ENCODE measurements around the gene NOL9. TPM values are rescaled to one million over a fixed set of nuclear protein-coding genes. Genes with fewer than 3 reads are reported as not detected.

The NOL9 gene
- total RNA-seq, 1 donor from 2014 or later, result 48.0 TPM

DNA sequence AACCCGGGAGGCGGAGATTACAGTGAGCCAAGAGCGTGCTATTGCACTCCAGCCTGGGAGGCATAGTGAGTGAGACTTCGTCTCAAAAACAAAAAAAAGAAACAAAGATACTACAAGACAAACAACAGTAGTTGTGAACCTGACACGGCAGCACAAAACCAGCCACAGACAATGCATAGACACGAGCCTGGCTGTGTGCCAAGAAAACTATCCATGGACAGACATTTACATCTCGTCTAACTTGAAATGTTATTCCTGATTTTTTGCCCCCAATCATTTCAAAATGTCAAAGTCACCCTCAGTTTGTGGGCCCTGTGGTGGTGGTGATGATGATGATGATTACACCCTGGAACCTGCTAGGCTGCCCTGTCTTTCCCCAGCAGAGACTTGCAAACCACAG, 42.0 kb upstream of the NOL9 start:
- Histone ChIP-seq H3K27me3 (peaks cover 11% of the 10 kb centered on the region), H3K36me3 (no peaks in the 10 kb centered on the region), H3K9me3 (ENCODE audit: low read depth) (no peaks in the 10 kb centered on the region), H3K4me1 (peaks cover 15% of the 10 kb centered on the region), H3F3A (ENCODE audit: low read depth) (peaks cover 7% of the 10 kb centered on the region), H4K20me1 (ENCODE audit: low read depth) (peaks cover 41% of the 10 kb centered on the region), H3K4me2 (no peak overlapping the region), H3K79me2 (ENCODE audit: low read depth) (peaks cover 37% of the 10 kb centered on the region), H2AFZ (replicated peaks) (no peak overlapping the region), H3K27ac (no peak overlapping the region), H3K9ac (no peak overlapping the region), H3K4me3 (no peak overlapping the region)
- no peak for DNase-seq (ENCODE audit: low spot score)
- H3K4me3 Mint-ChIP-seq, result no peak overlapping the region
- H3K4me1 Mint-ChIP-seq, result peaks cover 20% of the 10 kb centered on the region
- H3K27me3 Mint-ChIP-seq (ENCODE audit: insufficient read depth, low read depth), result peaks cover 7% of the 10 kb centered on the region
- H3K27ac Mint-ChIP-seq, result peak overlapping the region; percentile 43
- H3K36me3 Mint-ChIP-seq, result peaks cover 6% of the 10 kb centered on the region
- no peaks in the 10 kb centered on the region for H3K9me3 Mint-ChIP-seq
- TF ChIP-seq EZH2phosphoT487 (IDR thresholded peaks at IDR 0.05) (no peak), EZH2 (IDR thresholded peaks at IDR 0.05) (no peak)
- TF ChIP-seq, protein P1, sequence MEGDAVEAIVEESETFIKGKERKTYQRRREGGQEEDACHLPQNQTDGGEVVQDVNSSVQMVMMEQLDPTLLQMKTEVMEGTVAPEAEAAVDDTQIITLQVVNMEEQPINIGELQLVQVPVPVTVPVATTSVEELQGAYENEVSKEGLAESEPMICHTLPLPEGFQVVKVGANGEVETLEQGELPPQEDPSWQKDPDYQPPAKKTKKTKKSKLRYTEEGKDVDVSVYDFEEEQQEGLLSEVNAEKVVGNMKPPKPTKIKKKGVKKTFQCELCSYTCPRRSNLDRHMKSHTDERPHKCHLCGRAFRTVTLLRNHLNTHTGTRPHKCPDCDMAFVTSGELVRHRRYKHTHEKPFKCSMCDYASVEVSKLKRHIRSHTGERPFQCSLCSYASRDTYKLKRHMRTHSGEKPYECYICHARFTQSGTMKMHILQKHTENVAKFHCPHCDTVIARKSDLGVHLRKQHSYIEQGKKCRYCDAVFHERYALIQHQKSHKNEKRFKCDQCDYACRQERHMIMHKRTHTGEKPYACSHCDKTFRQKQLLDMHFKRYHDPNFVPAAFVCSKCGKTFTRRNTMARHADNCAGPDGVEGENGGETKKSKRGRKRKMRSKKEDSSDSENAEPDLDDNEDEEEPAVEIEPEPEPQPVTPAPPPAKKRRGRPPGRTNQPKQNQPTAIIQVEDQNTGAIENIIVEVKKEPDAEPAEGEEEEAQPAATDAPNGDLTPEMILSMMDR (IDR thresholded peaks at IDR 0.05), result no peak

GRCh38 chr1:6594977-6595740, 40.8 kb upstream of the NOL9 start:
- H3K27ac Mint-ChIP-seq, result no peak overlapping the region
- no peaks in the 10 kb centered on the region for H3K9me3 Mint-ChIP-seq
- H3K36me3 Mint-ChIP-seq, result peaks cover 6% of the 10 kb centered on the region
- no peak overlapping the region for H3K4me3 ChIP-seq
- no peak overlapping the region for H3K27ac ChIP-seq
- peaks cover 29% of the 10 kb centered on the region for H4K20me1 ChIP-seq (ENCODE audit: low read depth)
- no peak overlapping the region for H3K4me3 Mint-ChIP-seq
- peaks cover 1% of the 10 kb centered on the region for H3F3A ChIP-seq (ENCODE audit: low read depth)
- TF ChIP-seq EZH2phosphoT487 (IDR thresholded peaks at IDR 0.05) (no peak), EZH2 (IDR thresholded peaks at IDR 0.05) (no peak)
- TF ChIP-seq, protein P1 (IDR thresholded peaks at IDR 0.05), result no peak
- H3K9me3 ChIP-seq (ENCODE audit: low read depth), result no peaks in the 10 kb centered on the region
- peaks cover 9% of the 10 kb centered on the region for H3K4me1 Mint-ChIP-seq
- peaks cover 25% of the 10 kb centered on the region for H3K79me2 ChIP-seq (ENCODE audit: low read depth)
- H2AFZ ChIP-seq (replicated peaks), result no peak overlapping the region
- H3K4me1 ChIP-seq, result peaks cover 4% of the 10 kb centered on the region
- H3K27me3 Mint-ChIP-seq (ENCODE audit: insufficient read depth, low read depth), result peaks cover 2% of the 10 kb centered on the region
- H3K4me2 ChIP-seq, result no peak overlapping the region
- DNase-seq (ENCODE audit: low spot score), result no peak
- H3K27me3 ChIP-seq, result no peaks in the 10 kb centered on the region
- no peaks in the 10 kb centered on the region for H3K36me3 ChIP-seq
- no peak overlapping the region for H3K9ac ChIP-seq

GRCh38 chr1:6593810-6594209, 39.5 kb upstream of the NOL9 start:
- Mint-ChIP-seq H3K27ac (no peak overlapping the region), H3K4me1 (no peaks in the 10 kb centered on the region), H3K27me3 (ENCODE audit: insufficient read depth, low read depth) (peaks cover 2% of the 10 kb centered on the region), H3K36me3 (peaks cover 8% of the 10 kb centered on the region), H3K4me3 (no peak overlapping the region), H3K9me3 (no peaks in the 10 kb centered on the region)
- peaks cover 15% of the 10 kb centered on the region for H4K20me1 ChIP-seq (ENCODE audit: low read depth)
- H3K27me3 ChIP-seq, result no peaks in the 10 kb centered on the region
- no peak overlapping the region for H2AFZ ChIP-seq (replicated peaks)
- no peak overlapping the region for H3K4me2 ChIP-seq
- no peaks in the 10 kb centered on the region for H3K36me3 ChIP-seq
- TF ChIP-seq, protein P1 (IDR thresholded peaks at IDR 0.05), result no peak
- H3K9ac ChIP-seq, result no peak overlapping the region
- no peaks in the 10 kb centered on the region for H3K9me3 ChIP-seq (ENCODE audit: low read depth)
- H3F3A ChIP-seq (ENCODE audit: low read depth), result no peaks in the 10 kb centered on the region
- no peaks in the 10 kb centered on the region for H3K4me1 ChIP-seq
- no peak for DNase-seq (ENCODE audit: low spot score)
- no peak overlapping the region for H3K4me3 ChIP-seq
- no peak overlapping the region for H3K27ac ChIP-seq
- H3K79me2 ChIP-seq (ENCODE audit: low read depth), result peaks cover 12% of the 10 kb centered on the region

Data from neural progenitor cell (in vitro differentiated cells).